IPS DF 19.7 (cell line): ENCODE results near the gene FAM110A.
"Not testable (repeated sequence)": the region's sequence is repeated elsewhere in the genome, so short reads cannot be mapped to it uniquely, and the experiment has no call there.

Source experiments
- DNase-seq: peaks from one replicate; pipeline ENCODE4 v3.0.0-alpha.2; 2013; ENCODE audit warnings: low read depth, low spot score

FAM110A gene

DNA sequence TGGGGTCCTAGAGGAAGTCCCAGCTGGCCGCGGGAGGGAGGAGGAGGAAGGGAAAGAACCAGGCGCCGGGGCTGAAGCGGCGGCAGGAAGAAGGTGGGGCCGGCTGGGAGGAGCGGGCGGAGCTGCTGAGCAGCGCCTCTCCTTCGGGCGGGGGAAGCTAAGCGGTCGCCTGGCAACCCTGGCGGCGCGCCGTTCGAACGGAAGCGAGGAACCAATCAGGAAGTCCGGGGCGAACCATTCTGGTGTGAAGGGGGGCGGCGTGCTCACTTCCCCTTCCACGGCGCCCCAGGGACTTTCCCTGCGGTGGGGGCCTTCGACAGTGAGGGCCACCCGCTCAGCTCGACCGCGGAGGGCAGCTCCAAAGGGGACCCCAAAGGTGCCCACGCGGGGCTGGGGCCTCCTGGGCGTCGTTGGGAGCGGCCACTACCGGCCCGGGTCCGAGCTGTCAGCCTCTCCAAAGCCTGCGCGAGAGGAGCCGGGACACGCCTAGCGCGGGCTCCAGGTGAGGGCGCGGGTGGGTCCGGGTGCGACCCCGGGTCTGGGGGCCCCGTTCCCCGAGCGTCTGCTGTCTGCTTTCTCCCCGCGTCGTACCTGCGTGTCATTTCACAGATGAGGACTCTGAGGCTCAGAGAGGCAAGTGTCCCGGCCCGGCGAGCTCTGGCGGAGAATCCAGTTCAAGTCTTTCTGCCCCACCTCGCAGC lies at the start of gene FAM110A:
FAM110A (plus strand) TSS at position 266 of the 701 bp plus-strand sequence. CDS start 11,090 bp downstream, outside the sequence.
- DNase-seq = peak; percentile 78

DNA sequence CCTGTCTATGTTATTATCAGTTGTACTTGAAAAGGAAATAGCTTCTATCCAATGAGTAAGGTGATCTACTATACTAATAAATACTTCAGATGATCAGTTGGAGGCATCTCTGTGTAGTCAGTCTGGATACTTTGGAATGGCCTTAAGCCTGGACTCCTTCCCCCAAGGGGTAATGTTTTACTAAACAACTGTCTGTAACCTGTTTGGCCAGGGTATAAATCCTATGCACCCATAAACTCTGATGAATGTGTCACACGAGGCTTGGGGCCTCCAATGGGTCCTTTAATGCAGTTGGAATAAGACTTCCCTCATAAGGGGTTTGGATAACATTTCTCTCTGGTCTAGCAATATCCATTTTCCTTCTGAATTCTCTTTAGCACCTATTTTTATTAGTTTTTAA lies 45.7 kb upstream of the FAM110A start:
- no peak for DNase-seq

DNA sequence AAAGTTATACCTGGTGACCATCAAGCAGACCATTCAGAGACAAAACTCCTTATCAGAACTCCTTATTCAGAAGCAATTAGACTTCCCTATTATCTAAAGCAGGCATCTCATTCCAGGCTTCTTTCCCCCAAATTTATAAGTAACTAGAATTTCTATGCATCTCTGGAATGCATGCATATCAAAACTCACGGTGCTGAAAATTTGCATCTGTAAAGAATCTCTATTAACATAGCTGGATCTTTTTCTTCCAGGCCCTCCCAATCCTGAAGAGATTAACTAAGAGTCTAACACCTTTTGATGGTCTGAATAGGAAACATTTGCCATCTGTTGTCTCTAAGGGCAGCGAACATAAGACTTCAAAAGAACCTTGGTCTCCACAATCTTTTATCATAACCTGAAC lies 42.5 kb upstream of the FAM110A start:
- DNase-seq = no peak

DNA sequence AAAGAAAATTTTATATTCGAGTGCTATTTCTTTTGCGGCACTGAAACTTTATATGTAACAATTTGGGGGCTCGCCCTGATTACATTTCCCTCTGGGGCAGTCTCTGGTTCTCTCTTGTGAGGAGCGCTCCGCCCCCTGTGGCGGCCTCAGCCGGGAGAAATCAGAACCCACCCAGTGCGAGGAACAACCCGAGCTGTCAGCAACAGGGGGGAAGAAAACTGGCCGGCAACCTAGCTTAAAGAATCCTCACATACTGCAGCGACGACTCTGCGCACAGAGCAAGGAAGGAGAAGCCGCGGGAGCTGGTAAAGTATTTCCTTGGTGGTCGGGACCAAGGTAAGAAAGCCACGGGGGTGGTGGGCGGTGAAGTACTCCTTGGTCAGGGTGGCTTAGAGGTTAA lies 41.3 kb upstream of the FAM110A start:
- no peak for DNase-seq

DNA sequence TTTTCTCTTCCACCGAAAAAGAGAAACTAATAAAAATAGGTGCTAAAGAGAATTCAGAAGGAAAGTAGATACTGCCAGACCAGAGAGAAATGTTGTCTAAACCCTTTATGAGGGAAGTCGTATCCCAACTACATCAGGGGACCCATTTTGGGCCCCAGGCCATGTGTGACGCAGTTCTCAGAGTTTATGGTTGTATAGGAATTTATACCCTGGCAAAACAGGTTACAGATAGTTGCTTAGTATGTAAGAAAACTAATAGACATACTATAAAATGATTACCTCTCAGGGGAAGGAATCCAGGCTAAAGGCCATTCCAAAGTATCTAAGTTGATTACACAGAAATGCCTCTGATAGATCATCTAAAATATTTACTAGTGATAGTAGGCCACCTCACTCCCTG lies 36.6 kb upstream of the FAM110A start:
- no peak for DNase-seq

DNA sequence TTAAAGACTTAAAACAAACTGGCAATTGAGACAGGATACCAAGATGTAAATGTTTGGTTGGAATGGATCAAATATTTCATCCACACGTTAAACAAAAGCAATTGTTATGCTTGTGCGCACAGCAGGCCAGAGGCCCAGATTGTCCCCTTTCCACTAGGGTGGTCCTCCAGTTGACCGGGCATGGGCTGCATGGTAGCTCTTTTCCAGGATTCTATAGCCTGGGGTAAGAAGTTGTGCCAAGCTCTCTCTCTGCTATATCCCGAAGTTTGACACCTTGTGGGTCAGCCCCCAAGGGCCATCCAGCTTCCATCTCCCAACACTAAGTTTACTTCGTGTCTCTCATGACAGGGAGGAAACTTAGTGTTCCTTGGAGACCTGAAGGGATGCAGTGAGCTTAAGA lies 34.8 kb upstream of the FAM110A start:
- DNase-seq = not testable (repeated sequence)

DNA sequence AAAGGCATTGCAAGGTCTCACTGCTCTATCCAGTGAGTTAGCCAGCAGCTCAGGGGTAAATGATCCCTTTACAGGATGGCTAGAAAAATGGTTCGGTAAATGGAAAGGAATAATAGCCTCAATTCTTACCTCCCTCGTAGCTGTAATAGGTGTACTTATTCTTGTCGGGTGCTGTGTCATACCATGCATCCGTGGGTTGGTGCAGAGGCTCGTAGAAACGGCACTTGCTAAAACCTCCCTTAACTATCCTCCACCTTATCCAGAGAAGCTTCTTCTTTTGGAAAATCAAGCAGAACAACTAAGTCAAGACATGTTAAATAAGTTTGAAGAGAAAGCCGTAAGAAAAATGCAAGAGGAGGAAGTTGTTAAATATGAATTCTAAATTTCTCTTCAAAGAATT lies 33.5 kb upstream of the FAM110A start:
- DNase-seq = not testable (repeated sequence)

DNA sequence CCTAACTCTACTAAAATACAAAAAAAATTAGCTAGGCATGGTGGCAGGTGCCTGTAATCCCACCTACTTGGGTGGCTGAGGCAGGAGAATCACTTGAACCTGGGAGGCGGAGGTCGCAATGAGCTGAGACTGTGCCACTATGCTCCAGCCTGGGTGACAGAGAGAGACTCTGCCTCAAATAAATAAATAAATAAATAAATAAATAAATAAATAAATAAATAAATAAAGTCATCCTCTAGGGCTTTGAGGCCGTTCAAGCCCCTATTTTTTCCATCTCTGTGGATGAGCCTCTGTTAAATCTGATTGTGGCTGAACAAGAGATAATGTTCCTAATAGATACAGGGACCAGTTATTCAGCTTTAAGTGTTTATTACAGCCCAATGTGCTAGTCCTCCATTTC lies 31.8 kb upstream of the FAM110A start:
- no peak for DNase-seq

DNA sequence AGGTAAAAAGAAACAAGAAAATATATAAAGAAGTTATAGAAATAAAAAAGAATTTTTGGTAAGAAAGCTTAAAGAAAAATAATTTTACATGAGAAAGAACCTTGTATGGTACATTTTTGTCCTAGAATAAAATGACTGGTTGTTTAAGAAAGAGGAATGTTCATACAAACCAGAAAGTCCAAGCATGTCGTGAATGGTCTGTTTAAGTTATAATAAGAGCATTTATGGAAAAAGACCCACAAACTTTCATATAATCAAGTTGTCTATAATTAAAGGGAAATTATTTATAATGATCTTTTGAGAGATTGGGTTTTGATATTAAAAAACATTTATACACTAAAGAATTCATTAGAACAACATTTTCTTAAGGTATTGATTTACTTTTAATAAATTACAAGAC lies 27.8 kb upstream of the FAM110A start:
- no peak for DNase-seq

DNA sequence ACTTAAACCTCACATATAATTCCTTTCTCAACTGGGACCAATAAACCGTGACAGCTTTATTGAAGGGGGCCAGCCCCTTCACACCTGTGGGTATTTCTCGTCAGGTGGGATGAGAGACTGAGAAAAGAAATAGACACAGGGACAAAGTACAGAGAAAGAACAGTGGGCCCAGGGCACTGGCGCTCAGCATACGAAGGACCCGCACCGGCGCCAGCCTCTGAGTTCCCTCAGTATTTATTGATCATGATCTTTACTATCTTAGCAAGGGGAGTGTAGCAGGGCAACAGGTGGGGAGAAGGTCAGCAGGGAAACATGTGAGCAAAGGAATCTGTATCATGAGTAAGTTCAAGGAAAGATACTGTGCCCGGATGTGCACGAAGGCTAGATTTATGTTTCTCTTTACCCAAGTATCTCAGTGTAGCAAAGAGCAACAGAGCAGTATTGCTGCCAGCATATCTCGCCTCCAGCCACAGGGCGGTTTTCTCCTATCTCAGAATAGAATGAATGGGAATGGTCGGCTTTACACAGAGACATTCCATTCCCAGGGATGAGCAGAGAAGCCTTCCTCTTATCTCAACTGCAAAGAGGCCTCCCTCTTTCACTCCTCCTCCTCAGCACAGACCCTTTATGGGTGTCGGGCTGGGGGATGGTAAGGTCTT lies 21.6 kb upstream of the FAM110A start:
- DNase-seq = not testable (repeated sequence)

DNA sequence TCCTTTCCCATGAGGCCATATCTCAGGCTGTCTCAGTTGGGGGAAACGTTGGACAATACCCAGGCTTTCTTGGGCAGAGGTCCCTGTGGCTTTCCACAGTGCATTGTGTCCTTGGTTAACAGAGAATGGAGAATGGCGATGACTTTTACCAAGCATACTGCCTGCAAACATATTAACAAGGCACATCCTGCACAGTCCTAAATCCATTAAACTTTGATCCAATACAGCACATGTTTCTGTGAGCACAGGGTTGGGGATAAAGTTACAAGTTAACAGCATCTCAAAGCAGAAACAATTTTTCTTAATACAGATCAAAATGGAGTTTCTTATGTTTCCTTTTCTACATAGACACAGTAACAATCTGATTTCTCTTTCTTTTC lies 21.1 kb upstream of the FAM110A start:
- DNase-seq = not testable (repeated sequence)

DNA sequence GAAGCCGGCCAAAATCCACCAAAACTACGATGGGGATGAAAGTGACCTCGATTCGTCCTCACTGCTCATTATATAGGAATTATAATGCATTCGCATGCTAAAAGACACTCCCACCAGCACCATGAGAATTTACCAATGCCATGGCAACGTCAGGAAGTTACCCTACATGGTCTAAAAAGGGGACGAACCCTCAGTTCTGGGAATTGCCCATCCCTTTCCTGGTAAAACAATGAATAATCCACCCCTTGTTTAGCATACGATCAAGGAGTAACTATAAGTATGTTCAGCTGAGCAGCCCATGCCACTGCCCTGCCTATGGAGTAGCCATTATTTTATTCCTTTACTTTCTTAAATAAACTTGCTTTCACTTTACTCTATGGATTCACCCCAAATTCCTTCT lies 20.1 kb upstream of the FAM110A start:
- DNase-seq = no peak

DNA sequence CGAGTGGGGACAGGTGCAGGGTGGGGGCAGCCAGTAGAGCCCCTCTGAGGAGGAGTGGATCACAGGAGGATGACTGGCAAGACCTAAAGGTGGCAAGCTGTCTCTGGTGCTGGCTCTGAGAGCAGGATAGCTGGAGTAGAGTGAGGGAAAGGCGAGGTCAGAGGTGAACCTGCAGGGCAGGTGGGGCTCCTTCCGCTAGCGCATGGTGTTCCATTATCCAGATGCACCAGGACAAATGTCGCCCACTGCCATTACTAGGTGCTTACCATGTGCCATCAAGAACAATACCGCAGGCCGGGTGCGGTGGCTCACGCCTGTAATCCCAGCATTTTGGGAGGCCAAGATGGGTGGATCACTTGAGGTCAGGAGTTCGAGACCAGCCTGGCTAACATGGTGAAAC lies 18.3 kb upstream of the FAM110A start:
- no peak for DNase-seq

DNA sequence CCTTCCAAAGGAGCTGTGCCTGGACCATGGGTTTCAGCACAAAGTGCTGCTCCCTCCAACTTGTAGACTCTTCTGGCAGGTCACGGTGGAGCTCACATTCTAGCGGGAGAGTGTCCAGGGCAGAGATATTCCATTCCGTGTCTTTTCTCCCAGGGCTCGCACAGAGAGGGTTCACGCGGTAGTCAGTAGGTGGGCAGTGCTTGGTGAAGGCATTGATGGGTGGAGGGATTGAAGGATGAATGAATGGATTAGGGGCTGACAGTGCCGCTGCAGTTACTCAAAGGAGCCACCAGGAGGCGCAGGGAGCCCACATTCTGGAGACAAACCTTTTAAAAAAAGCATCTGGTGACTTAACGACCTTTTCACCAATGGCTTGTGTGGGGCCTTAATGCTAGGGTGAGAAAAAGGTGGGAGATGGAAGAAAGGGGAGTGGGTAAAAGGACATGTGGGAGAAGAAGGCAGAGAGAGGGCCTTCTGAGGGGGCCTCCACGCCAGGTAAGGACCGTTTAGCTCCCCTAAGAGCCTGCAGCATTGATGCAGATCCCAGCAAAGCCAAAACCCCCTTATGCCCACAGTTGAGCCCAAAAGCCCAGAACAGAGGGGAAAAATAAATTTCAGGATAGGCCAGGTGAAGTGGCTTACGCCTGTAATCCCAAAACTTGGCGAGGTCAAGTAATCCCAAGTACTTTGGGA lies 17.5 kb upstream of the FAM110A start:
- peak; percentile 59 for DNase-seq

DNA sequence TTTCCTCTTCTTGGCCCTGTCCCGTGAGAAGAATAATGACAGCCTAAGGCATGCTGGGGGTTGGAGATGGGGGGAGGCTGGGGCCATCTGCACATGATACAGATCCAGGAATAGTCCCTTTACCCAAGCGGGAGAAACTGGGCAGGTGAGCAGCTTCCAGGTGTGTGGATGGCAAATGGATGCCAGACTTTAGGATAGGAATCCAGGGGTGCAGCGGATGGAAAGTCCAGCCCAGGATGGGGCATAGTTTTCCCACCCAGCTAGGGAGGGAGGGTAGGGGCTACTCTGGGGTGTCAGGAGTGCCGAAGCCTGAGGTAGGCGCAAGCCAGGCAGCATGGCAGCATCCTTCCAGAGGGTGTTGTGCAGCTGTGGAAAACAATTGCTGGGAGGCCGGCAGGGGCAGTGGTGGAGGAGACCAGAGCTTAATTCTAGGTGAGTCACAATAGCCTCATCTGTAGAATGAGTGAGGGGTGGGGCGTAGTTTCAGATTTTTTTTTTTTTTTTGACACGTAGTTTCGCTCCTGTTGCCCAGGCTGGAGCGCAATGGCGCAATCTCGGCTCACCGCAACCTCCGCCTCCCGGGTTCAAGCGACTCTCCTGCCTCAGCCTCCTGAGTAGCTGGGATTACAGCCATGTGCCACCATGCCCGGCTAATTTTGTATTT lies 15.4 kb upstream of the FAM110A start:
- DNase-seq = no peak

DNA sequence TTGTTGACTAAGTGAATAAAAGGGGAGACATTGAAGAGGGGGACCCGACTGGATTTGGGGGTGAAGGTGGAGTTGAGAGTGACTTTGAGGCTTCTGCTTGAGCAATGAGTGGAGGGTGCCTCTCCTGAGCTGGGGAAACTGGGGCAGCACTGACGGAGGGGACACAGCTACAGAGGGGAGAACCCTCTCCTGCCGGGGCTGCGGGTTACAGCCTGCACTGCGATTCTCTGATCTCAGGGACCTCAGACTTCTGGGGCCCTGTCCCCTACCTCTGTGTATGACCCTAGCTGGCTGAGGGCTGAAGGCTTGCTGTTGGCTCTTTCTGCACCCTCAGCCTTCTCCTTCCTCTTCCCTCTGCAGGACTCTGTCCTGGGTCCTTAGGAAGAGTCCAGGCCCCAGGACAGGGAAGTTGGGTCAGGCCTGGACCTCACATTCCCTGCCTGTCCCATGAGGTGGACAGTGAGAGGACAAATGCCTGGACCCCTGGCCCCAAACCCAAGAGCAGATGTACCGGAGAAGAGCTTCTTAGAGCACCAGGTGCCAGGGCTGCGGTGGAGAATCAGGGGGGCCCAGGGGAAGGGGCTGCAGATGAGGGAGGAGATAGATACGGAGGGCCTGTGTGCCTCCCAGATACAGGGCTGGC lies 13.7 kb upstream of the FAM110A start:
- no peak for DNase-seq

DNA sequence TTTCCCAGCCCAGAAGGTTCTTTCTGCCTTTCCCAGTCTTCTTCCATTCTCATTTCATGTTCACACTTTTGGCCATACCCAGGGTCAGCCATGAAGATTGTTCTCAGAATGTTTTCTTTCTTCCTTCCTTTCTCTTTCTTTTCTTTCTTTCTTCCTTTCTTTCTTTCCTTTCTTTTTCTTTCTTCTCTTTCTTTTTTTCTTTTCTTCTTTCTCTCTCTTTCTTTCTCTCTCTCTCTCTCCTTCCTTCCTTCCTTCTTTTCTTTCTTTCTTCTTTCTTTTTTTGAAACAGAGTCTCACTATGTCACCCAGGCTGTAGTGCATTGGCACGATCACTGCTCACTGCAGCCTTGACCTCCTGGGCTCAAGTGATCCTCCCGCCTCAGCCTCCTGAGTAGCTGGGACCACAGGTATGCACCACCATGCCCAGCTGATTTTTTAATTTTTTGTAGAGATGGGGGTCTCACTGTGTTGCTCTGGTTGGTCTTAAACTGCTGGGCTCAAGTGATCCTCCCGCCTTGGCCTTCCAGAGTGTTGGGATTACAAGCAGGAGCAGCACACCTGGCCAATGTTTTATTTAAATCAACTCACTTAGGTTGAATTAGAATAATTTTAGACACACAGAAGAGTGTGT lies 13.1 kb upstream of the FAM110A start:
- DNase-seq = no peak

DNA sequence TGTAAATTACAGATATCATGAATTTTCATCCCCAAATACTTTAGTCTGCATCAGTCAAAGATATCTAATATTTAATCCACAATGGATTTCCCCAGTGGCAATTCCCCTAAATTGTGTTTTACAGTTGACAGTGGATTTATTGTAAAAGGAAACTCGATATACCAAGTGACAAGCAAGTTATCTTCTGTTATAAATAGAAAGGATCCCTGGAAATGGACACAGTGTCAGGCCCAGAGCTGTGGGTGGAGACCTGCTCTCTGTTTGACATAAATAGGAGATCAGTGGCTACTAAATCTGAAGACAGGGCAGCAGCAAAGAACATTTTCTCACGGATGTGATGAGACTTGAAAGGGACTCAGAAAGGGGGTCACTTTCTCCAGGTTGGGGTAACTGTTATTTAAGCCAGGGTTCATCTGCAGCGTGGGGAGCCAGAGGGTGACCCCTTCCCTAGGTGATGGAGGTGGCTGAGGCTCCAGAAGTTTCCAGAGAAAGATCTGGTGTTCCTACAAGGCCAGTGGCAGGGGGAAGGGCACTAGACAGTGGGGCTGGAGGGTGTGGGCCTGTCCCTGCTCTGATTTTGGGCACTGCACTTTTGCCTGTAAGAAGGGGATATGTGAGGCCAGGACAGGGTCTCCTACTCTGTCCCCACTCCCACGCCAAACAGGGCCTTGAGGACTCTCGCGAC lies 12.3 kb upstream of the FAM110A start:
- DNase-seq = no peak

DNA sequence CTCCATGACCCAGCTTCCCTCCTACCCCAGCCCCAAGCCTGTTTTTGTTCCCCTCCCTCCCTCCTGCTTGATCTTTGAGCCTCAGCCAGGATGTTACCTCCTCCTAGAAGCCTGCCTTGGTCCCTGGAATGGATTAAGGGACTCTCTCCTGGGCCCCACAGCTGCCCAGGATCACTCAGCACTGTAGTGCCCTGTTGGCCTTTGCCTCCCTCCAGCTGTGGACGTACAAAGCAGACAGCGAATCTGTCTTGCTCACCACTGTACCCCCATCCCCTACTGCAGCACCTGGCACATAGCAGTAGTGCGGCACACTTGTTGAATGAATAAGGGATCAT lies 11.8 kb upstream of the FAM110A start:
- no peak for DNase-seq

DNA sequence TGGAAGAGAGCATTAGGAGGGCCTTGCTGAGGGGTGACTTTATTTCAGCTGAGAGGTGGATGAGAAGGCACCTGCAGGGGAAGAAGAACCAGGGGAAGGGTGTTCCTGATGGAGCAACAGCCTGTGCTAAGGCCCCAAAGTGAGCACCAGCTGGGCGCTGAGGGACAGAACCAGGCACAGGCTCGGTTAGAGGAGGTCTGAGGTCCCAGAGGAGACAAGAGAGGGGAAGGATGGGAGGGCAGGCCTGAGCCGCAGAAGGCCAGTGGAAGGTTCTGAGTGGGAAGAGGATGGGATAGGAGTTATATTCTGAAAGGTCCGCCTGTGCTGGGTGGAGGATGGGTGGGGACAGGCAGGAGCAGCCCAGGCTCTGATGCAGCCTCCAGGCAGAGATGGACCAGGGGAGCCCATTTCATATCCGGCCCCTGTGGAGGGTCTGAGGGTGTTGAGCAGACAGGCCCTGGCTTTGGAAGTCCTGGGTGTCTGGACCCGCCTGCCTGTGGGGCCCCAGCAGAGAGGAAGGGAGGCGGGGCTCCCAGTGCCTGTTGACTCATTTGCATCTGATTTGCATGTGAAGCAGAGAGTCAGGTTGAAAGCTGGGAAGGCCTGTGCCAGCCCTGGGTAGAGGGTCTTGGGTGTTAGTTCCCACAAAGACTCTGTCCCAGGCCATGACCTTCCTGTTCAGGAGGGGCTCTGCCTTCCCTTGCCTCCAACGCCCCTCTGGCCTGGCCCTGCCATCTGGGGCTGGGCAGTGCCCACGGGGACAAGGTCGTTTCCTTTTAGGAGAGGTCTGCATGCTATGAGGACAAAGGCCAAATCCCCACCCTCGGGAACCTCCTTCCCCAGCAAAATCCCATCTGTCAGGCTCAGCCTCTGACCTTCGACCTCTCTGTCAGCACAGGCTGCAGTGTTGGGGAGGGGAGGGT lies 10.6 kb upstream of the FAM110A start:
- no peak for DNase-seq
